ENCODE measurements around the gene LRFN4.

The LRFN4 gene

DNA sequence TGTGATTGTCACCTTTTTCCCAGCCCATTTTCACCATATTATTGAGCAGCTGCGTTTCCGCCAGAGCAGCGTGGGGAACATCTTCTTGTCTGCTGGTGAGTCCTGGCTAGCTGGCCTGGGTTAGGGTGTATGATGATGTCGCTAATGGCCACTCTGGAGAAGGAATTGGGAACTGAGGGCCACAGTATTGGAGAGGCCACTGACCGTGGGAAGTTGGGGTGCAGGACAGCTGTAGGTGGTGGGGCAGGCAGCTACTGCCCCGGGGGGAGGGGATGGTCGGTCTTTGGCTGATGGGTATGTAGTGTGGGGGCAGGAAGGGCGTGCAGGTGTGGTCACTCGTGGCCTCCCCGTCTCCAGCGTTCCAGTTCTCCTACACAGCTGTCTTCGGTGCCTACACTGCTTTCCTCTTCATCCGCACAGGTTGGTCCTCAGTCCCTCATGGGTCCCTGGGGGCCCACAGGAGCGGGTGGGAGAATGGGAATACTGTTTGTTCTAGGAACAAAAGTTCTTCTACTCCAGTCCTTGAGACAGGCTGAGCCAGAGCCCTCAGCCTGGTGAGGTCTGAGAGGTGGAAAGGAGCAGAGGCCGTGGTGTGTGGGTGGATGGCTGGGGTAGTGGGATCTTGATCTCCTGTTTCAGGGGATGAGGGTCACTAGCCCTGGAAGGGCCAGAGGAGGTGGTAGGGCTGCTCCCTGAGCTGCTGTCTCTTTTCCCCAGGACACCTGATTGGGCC is 11.6 kb upstream of the LRFN4 start:
- no peak for DNase-seq (ENCODE audit: low spot score)

DNA sequence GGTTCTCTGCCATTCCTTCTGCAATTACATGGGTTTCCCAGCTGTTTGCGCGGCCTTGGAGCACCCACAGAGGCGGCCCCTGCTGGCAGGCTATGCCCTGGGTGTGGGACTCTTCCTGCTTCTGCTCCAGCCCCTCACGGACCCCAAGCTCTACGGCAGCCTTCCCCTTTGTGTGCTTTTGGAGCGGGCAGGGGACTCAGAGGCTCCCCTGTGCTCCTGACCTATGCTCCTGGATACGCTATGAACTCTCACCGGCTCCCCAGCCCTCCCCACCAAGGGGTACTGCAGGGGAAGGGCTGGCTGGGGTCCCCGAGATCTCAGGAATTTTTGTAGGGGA is 11.0 kb upstream of the LRFN4 start:
- DNase-seq (ENCODE audit: low spot score), result no peak

DNA sequence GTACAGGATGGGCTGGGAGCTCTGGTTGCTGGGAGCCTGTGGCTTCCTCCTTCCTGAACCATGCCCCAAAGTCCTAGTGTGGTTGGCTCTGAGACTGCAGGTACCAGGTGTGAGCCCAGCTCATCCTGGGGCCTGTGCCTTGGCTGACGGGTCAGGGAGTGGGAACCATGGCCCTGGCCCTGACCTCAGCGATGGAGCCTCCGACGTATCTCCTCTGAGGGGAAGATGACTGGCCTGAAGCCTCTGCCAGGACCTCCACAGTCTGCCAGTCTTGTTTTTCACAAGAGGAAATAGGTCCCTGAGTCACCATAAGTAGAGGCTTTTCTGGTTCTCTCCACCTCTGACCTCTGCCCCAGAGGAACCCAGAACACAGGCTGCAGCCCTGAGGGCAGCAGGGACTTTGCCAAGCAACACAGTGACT is 10.2 kb upstream of the LRFN4 start:
- no peak for DNase-seq (ENCODE audit: low spot score)

DNA sequence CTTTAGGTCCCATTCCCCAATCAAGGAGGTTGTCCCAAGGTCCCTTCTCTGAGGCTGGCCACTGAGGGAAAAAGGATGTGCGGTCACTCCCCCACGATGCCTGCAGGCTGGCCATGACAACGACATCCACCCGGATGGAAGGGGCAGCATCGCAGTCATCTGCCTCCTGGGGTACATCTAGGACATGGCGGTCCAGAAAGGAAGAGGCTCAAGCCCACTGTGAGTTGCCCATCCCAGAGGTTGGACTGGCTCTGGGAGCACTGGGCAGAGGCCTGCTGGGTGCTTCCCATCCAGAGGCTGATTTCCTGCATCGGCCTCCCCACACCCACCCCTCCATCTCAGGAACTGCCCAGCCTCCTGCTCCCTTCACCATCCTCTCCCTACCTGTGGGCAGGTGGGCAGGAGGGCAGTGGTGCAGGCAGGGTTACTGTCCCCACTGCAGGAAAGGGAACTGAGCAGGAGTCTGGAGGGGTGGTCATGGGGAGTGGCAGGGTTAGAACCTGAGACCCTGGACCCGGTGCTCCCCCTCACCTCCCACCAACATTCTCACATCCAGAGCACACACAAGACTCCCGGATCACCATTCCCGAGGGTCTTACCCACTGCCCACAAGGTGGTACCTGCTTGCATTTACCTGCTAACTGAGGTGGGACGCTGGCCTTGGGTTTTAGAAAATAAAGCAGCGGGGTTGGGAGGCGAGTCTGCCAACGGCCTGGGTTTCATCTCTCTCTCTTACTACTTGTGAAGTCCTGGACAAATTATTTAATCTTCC is 9.2 kb upstream of the LRFN4 start:
- DNase-seq (ENCODE audit: low spot score), result no peak

DNA sequence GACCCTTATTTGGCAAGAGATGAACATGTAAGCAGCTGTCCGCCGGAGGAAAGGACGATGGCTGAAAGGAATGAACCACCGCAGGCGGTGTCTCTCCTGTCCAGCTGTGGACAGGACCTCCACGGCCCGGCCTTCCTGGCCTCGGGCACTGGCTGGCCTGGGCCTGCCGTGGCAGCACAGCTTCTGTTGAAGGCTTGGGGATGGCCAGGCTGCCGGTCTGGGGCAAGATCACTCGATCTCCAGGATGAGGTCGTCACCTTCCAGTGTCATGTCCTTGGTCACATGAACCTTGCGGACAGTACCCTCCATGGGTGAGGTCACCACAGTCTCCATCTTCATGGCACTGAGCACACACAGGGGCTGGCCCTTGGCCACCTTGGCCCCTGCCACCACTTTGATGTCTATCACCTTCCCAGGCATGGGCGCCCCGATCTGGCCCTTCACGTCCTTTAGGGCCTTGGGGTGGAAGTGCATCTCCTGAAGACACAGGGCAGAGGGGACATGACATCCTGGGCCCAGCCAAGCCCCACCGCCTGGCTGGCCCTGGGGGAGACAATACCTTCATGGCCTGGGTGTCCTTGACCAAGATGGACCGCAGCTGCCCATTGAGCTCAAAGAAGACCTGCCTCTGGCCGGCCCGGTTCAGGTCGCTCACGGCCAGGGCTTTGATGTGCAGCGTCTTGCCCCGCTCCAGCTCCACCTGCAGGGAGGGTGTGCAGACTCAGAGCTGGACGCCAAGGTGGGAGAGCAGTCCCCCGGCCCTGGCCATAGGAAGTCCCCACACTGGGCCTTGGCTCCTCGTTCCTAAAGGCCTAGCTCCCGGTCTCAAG is 8.0 kb upstream of the LRFN4 start:
- DNase-seq (ENCODE audit: low spot score), result no peak

DNA sequence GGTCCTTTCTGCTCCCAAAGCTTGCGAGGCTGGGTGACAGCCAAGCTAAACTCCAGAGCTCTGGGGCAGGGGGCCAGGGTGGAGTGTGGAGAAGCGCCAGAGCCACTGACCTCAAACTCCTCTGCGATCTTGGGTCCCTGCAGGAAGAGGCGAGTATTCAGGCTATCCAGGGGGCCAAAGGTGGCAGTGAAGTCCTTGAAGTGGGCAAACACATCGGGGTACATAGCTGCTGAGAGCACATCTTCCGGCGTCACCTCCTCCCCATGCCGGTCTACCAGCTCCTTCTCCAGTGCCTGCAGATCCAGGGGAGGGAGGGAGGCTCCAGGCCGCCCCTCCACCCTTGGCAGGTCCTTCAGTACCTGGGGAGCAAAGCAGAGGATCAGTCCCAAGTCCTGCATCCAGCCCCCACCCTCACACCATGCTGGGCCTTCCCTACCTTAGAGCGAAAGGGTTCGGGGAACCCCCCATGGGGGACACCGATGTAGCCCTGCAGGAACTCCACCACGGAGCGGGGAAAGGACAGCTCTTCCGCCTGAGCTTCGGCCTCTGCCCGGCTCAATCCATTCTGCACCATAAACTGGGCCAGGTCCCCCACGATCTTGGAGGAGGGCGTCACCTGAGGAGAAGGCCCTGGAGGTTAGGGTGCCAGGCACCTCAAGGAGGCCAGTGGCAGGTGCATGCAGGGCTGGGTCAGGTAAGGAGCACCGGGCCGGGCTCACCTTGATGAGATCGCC is 7.2 kb upstream of the LRFN4 start:
- no peak for DNase-seq (ENCODE audit: low spot score)

DNA sequence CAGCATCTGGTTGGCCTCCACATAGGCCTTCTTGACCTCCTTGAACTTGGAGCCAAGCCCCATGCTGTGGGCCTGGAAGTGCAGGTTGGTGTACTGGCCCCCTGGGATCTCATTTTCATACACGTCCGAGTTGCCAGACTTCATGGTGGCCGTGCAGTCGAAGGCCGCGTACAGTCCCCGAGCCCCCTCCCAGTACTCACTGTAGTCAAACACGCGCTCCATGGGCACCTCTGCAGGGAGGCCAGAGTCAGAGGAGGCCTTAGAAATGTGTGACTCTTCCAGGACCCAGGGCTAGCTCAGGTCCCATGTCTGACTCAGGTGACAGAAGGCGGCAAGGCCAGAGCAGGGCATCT is 6.7 kb upstream of the LRFN4 start:
- no peak for DNase-seq (ENCODE audit: low spot score)

DNA sequence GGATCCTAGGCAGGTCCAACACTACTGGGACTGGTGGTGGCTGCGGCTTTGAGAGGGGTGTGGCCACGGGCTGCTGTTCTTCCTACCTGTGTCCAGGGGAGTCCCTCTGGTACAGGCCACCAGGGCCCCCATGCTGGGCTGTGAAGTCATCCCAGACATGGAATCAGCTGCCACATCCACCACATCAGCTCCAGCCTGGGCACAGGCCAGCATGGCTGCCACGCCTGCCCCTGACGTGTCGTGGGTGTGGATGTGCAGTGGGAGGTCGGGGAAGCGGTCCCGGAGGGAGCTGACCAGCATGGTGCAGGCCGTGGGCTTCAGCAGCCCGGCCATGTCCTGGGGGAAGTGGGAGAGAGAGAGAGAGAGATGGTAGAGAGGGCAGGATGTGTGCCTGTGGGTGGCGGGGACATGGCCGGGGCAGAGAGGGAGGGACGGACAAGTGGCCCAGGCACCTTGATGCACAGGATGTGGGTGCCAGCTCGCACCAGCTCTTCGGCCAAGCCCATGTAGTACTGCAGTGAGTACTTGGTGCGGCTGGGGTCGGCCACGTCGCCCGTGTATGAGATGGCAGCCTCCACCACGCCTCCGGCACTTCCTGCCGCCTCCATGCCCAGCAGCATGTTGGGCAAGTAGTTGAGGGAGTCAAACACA is 6.2 kb upstream of the LRFN4 start:
- DNase-seq (ENCODE audit: low spot score), result no peak

DNA sequence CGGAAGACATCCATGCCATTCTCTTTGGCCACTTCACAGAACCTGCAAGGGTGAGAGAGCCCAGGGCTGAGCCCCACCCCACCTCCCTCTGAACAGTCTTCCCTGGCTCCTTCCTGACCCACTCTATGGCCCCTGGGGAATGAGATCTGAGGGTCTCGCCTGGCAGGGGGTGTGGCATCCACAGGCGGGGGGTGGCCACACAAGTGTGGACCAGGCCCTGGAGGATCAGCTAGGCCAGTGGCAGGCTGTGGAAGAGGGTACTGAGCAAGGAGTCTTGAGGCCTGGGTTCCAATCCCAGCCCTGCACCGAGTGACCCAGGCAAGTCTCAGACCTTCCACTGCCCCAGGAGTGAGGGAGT is 5.6 kb upstream of the LRFN4 start:
- DNase-seq (ENCODE audit: low spot score), result no peak

DNA sequence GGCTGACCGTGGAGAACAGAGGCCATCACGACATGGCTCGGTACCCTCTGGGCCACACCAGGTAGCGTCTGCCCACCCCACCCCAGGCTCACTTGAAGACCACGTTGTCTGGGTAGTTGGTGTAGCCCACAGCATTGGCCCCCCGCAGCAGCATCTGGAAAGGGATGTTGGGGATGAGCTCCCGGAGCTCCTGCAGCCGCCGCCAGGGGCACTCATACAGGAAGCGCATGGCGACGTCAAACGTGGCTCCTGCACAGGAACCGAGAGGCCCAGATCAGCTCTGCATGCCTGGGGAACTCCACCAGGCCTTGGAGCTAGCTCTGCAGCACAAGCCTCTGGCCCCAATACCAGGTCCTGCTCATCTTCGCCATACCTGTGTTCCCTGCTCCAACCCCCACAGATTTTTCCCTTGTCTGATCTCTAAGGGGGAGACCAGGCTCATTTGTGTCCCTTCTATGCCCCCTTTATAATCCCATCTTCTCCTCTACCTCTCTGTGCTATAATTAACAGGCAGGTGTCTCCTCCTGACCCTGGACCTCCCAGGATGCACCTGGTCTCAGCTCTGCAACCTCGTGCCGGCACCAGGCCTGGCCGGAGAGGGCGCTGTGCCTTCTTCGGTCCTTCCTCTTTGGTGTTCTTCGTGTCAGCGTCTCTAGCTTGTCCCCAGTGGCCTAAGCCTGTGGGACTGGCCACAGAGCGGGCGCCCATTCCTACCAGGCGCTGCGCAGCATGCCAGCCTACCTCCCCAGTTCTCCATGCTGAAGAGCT is 5.0 kb upstream of the LRFN4 start:
- DNase-seq (ENCODE audit: low spot score), result peak; percentile 17

DNA sequence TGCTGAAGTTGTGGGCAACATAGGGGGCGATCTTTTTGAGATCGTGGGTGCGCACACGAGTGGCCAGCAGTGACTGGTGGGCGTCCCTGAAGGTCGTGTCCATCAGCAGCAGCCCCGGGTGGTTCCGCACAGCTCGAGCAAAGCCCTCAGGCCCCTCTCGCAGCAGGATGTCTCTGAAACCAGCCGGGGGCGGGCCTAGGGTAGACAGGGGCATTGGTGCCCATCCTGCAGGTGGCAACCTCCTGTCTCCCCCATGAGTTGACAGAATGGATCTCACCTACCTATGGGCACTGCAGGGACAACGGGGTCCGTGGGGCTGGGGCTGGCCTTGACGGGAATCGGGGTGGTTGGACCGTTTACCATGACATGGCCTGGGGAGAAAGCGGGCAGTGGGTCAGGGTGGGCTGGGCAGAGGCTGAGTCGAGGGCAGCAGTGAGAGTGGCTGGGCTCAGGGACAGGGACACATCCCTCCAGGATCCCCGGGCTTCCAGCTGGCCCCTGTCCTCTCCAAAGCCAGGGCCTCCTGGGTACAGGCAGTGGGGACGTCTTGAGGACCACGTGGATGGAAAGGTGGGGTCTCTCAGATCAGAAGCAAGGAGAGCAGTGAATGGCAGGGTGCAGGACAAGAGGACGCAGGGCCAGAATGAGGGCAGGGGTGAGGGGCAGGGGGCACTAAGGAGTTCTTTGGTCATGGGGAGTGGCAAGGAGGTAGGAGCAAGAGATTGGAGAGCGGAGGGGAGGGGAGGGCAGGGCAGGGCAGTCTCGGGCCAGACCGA is 4.2 kb upstream of the LRFN4 start:
- no peak for DNase-seq (ENCODE audit: low spot score)

DNA sequence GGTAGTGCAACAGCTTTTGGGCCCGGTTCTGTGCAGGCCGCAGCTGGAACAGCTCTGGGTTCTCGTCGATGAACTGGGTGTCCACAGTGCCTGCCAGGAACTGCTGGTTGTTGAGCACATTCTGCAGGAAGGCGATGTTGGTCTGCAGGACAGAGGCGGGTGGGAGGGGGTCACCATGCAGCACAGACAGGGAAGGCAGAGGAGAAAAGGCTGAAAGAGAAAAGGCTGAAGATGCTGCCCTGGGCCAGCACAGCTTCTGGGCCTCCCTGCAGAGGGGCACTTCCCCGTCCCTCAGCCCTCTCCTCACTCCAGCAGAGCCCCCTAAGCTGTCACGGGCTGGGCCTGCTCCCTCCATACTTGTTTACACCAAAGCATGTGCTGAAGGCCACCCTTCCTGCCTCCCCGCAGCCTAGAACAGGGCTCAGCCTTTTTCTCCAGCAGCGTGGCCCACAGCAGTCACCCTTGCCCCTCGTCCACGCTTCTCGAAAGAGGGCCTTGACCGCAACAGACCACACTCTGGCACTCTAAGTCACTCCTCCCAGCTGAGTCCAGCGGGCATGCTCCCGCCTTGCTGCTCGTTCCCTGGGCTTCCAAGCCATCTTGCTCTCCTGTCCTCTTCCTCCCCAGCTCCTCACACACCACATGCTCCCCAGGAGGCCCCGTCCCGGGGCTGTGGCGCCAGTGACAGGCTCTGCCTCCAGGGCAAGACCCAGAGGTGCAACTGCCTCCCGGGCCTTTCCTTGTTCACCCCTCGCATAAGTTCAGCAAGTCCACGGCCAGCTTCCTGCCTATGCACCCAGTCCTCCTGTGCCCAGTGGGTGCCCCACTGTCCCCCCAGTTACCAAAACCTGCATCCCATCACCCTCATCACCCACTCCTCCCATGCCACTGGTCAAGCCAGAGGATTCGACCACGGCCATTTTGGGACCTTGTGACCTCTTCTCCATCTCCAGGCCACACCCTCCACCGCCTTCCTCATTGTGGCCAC is 3.3 kb upstream of the LRFN4 start:
- no peak for DNase-seq (ENCODE audit: low spot score)

DNA sequence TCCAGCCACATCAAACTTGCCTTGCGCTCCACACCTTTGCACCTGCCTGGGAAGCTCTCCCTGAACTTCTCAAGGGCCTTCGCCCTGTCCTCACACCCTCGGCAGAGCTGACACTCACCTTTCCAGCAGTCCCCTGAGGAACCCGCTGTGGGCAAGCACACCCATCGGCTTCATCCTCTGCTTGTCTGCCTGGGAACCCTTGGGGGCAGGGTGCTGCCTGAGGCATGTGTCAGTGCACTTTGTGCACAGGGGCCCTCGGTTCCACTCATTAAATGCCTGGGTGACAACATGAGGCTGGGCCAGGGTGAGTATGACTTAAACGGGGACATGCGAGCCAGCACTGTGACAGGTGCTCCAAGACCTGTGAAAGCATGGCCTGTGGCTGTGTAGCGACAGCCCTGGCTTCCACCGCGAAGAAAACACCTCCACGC is 2.6 kb upstream of the LRFN4 start:
- no peak for DNase-seq (ENCODE audit: low spot score)

DNA sequence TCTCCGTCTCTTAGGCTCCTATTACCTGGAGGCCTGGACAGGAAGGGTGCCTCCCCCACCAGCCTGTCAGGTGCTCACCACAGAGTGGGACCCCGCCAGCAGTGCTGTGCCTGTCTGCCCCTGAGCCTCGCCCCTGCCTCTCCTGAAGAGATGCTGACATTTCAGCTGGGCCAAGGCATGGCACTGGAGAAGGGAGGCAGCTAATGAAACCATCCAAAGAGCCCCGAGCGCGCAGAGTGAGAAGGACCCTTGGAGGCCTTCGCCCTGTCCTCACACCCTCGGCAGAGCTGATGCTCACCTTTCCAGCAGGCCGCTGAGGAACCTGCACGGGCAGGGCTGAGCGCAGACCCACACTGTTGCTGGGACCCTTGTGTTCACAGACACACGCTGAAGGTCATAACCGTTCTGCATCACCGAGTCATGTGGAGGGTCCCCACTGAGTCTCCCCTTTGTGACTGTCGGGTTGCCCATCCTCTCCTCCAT is 2.1 kb upstream of the LRFN4 start:
- no peak for DNase-seq (ENCODE audit: low spot score)

DNA sequence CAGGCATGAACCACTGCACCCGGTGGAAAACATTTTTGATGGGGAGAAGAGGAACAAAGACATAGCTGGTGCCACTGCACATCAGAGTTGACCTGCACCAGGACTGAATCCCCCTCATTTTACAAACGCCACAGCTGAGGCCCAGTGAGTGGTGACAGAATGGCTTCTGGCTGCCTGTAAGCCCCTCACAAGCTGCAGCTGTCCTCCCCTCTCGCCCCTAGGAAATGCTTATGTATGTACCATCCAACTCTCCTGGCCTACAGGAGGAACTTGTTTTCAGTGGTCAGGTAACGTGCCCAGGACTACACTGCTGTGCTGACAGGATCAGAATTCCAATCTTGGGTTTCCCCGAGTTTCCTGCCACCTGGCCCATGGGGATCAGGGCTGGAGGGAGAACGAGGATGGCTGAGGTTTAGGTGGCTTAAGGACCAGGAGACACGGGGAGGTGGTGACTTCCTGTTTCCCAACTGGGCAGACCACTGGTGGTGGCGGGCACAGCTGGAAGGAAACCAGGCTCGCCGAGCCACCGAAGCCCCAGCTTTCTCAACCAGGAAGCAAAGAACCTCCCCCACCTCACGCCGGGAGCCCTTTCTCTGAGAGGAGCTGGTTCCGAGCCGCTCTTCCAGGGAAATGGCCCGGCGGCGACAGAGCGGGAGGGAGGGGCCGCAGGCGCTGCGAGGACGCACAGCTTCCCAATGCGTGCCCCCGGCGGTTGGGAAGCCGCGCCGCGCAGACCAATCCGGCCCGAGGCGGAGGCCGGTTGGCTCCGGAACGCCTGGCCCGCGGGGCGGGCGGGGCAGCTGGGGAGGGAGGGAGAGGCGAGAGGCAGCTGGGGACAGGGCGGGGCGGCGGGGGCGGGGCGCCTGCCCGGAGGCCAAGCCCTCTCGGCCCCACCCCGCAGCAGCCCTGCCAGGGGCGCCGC is 1.0 kb upstream of the LRFN4 start:
- DNase-seq (ENCODE audit: low spot score), result peak; percentile 92

DNA sequence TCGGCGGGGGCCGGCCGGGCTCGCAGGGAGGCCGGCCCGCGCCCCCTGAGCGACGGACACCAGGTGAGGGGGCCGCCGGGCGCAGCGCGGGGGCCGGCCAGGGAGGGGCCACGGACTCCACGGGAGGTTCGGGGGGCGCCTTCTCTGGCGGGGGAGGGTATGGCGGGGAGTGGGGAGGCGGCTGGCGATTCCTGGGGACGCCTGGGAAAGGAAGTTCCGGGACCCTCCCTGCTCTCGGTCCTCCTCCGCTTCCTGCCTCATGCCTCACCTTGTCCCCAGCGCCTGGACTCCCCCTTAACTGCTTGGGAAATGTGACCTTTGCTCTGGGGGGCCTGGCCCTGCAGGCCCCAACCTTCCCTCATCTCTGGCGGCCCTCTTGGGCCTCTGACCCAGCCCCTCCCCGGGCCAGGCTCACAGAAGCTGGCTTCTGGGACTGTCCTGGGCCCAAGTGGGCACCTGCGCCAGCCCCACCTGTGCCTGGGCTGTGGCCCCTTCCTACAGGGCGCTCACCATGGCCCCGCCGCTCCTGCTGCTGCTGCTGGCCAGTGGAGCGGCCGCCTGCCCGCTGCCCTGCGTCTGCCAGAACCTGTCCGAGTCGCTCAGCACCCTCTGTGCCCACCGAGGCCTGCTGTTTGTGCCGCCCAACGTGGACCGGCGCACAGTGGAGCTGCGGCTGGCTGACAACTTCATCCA is 516 bp downstream of the LRFN4 start:
- DNase-seq (ENCODE audit: low spot score), result no peak

DNA sequence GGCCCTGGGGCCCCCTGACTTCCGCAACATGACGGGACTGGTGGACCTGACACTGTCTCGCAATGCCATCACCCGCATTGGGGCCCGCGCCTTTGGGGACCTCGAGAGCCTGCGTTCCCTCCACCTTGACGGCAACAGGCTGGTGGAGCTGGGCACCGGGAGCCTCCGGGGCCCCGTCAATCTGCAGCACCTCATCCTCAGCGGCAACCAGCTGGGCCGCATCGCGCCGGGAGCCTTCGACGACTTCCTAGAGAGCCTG is 992 bp downstream of the LRFN4 start:
- DNase-seq (ENCODE audit: low spot score), result no peak

Data from activated CD4-positive, alpha-beta T cell treated with anti-CD3 and anti-CD28 coated beads, Interleukin-2, Interleukin-4, amounts not matched to agents 100 ng/mL and 50 ng/mL, durations not matched to agents 16 hours and 8 hours (primary cell).